ENCODE measurements around the gene ADAMTSL2. TPM values are rescaled to one million over a fixed set of nuclear protein-coding genes. Genes with fewer than 3 reads are reported as not detected.

The ADAMTSL2 gene
- total RNA-seq, 3 donors from 2014 or later (not counting 1 experiment from before 2014, with no cell fraction given) = not detected

DNA sequence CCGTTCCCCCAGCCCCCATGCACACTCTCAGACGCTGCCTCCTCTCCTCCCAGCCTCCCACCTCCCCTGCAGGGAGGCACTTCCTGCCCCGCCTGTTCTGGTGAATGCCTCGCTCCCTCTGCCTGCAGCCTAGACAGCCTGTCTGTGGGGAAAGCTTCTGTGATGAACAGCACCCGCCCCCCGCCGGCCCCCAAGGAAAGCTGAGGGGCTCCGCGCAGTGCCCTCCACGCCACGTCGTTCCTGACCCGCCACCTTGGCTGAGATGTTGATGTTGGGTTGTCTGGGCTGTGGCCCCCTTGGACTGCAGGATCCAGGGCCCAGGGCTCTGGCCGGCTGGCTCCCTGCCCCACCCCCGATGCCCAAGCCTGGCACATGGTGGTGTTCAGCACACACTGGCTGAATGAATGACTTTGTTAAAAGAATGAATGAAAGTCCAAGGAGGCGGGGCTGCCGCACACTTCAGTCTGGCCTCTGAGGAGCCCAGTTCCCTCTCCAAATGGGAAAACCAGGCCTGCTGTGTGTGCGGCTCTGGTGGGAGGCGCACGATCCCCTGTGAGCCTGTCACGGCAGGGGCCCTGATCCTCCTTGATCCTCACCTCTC lies 7.7 kb upstream of the ADAMTSL2 start:
- no peaks in the 10 kb centered on the region for H3K36me3 Mint-ChIP-seq
- H3K27me3 ChIP-seq (ENCODE audit: control insufficient read depth, insufficient read depth, low read length) = peaks cover 2% of the 10 kb centered on the region

DNA sequence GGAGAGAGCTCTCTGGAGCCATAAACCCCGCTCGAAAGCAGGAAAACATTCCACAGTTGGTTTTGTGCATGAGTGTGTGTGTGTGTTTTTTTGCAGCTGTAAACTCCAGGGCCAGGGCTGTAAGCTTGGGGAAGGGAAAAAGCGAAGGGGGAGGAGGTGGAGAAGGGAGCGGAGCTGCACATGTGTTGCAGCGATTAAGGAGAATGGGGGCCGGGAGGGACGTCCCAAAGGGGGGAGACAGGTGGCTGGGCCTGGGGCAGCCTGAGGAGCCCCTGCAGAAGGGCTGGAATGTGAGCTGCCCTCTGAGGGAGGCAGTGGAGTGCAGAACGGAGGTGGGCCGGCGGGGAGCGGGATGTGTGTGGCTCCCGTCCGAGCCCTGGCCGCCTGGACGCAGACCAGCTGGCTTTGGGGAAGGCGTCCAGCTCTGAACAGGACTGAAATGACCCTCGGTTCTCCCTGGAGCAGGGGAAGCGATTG lies 7.0 kb upstream of the ADAMTSL2 start:
- Histone ChIP-seq H3K27me3 (ENCODE audit: control insufficient read depth, insufficient read depth, low read length) (peaks cover 2% of the 10 kb centered on the region), H3K4me1 (ENCODE audit: control insufficient read depth, insufficient read depth, low read length) (peaks cover 5% of the 10 kb centered on the region), H3K9me3 (ENCODE audit: control insufficient read depth, insufficient read depth, low read length) (no peaks in the 10 kb centered on the region), H3K36me3 (ENCODE audit: control insufficient read depth, insufficient read depth, low read length) (no peaks in the 10 kb centered on the region), H3K27ac (ENCODE audit: low read length) (no peak overlapping the region), H3K4me3 (ENCODE audit: low read length) (no peak overlapping the region)
- H3K4me1 Mint-ChIP-seq = no peaks in the 10 kb centered on the region
- no peak overlapping the region for H3K4me3 Mint-ChIP-seq
- peaks cover 8 to 10% of the 10 kb centered on the region in 2 donors for H3K27me3 Mint-ChIP-seq (ENCODE audit: low read depth in 2 of 2)
- intact Hi-C loops (cut with micrococcal nuclease) = no loop called here
- DNase-seq (no peak), ATAC-seq (no peak)
- no peaks in the 10 kb centered on the region for H3K9me3 Mint-ChIP-seq
- WGBS (ENCODE audit: insufficient coverage) = 84% methylated on average over 18 of the region's 18 CpGs
- TF ChIP-seq, protein P1, sequence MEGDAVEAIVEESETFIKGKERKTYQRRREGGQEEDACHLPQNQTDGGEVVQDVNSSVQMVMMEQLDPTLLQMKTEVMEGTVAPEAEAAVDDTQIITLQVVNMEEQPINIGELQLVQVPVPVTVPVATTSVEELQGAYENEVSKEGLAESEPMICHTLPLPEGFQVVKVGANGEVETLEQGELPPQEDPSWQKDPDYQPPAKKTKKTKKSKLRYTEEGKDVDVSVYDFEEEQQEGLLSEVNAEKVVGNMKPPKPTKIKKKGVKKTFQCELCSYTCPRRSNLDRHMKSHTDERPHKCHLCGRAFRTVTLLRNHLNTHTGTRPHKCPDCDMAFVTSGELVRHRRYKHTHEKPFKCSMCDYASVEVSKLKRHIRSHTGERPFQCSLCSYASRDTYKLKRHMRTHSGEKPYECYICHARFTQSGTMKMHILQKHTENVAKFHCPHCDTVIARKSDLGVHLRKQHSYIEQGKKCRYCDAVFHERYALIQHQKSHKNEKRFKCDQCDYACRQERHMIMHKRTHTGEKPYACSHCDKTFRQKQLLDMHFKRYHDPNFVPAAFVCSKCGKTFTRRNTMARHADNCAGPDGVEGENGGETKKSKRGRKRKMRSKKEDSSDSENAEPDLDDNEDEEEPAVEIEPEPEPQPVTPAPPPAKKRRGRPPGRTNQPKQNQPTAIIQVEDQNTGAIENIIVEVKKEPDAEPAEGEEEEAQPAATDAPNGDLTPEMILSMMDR (IDR thresholded peaks at IDR 0.05) = no peak
- no peaks in the 10 kb centered on the region for H3K36me3 Mint-ChIP-seq
- no peak overlapping the region for H3K27ac Mint-ChIP-seq

More for the DNA sequence above, 7.7 kb upstream of the ADAMTSL2 start:
- no peaks in the 10 kb centered on the region for H3K9me3 ChIP-seq (ENCODE audit: control insufficient read depth, insufficient read depth, low read length)
- no peak overlapping the region for H3K27ac ChIP-seq (ENCODE audit: low read length)
- H3K4me3 ChIP-seq (ENCODE audit: low read length) = no peak overlapping the region
- Mint-ChIP-seq H3K4me3 (no peak overlapping the region), H3K27ac (no peak overlapping the region), H3K9me3 (no peaks in the 10 kb centered on the region), H3K4me1 (no peaks in the 10 kb centered on the region), H3K27me3 (ENCODE audit: low read depth in 2 of 2) (peaks cover 8 to 10% of the 10 kb centered on the region in 2 donors)
- intact Hi-C loops (cut with micrococcal nuclease) = no loop called here
- TF ChIP-seq, protein P1 (IDR thresholded peaks at IDR 0.05) = no peak
- ATAC-seq = no peak
- no peaks in the 10 kb centered on the region for H3K36me3 ChIP-seq (ENCODE audit: control insufficient read depth, insufficient read depth, low read length)
- no peak for DNase-seq
- WGBS (ENCODE audit: insufficient coverage) = 55% methylated on average over 21 of the region's 21 CpGs
- H3K4me1 ChIP-seq (ENCODE audit: control insufficient read depth, insufficient read depth, low read length) = peaks cover 6% of the 10 kb centered on the region

DNA sequence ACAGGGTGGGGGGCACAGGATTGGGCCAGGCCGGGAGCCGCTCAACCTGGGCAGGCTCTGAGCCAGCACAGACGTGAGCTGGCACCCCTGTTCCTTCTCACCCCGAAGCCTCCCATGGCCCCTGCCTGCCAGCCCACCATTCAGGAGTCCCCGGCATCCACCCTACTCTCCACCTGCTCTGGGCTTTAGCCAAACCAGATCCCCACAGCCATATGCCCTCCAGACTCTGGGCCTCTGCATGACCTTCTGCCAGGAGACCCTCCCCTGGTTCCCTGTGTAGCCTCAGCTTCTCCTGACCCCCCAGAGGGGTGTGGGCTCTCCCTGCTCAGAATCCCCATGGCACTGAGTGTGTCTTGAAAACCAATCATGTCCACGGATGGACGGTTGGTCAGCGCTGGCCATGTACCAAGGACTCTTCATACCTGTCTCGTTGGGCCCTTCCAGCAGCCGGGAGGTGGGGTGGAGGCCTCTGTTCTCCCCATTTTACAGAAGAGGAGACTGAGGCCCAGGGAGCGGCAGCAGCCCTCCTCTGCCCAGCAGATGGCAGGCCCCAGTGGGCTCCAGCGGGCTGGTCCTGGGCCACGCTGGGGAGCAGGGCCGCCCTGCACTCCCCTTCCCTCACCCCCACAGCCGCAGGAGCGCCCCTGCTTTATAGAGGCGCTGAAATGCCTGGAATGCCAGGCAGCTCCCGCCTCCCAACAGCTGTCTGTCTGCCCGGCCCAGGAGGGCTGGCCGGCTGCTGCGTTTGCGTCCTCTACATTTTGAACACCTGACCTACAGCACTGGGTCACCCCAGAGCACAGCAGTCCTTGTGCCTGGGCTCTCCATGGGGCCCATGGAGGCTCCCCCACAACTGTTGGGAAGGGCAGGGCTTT lies 6.3 kb upstream of the ADAMTSL2 start:
- peaks cover 8% of the 10 kb centered on the region for H3K27me3 ChIP-seq (ENCODE audit: control insufficient read depth, insufficient read depth, low read length)
- Mint-ChIP-seq H3K9me3 (no peaks in the 10 kb centered on the region), H3K27ac (no peak overlapping the region), H3K4me1 (peaks cover 0 to 4% of the 10 kb centered on the region in 2 donors), H3K4me3 (no peak overlapping the region), H3K27me3 (ENCODE audit: low read depth in 2 of 2) (peaks cover 10 to 15% of the 10 kb centered on the region in 2 donors), H3K36me3 (no peaks in the 10 kb centered on the region)
- peaks cover 5% of the 10 kb centered on the region for H3K4me1 ChIP-seq (ENCODE audit: control insufficient read depth, insufficient read depth, low read length)
- no peak overlapping the region for H3K4me3 ChIP-seq (ENCODE audit: low read length)
- no peaks in the 10 kb centered on the region for H3K36me3 ChIP-seq (ENCODE audit: control insufficient read depth, insufficient read depth, low read length)
- H3K27ac ChIP-seq (ENCODE audit: low read length) = no peak overlapping the region
- H3K9me3 ChIP-seq (ENCODE audit: control insufficient read depth, insufficient read depth, low read length) = no peaks in the 10 kb centered on the region
- ATAC-seq (no peak), DNase-seq (no peak)
- 91% methylated on average over 22 of the region's 22 CpGs for WGBS (ENCODE audit: insufficient coverage)
- intact Hi-C loops (cut with micrococcal nuclease) = no loop called here
- TF ChIP-seq, protein P1 (IDR thresholded peaks at IDR 0.05) = no peak

Measured in natural killer cell (primary cell).